ENCODE measurements around the gene SLC9A9.
A peak's percentile ranks its signal among the peaks of the same experiment; 100 is the strongest.

The SLC9A9 gene

DNA sequence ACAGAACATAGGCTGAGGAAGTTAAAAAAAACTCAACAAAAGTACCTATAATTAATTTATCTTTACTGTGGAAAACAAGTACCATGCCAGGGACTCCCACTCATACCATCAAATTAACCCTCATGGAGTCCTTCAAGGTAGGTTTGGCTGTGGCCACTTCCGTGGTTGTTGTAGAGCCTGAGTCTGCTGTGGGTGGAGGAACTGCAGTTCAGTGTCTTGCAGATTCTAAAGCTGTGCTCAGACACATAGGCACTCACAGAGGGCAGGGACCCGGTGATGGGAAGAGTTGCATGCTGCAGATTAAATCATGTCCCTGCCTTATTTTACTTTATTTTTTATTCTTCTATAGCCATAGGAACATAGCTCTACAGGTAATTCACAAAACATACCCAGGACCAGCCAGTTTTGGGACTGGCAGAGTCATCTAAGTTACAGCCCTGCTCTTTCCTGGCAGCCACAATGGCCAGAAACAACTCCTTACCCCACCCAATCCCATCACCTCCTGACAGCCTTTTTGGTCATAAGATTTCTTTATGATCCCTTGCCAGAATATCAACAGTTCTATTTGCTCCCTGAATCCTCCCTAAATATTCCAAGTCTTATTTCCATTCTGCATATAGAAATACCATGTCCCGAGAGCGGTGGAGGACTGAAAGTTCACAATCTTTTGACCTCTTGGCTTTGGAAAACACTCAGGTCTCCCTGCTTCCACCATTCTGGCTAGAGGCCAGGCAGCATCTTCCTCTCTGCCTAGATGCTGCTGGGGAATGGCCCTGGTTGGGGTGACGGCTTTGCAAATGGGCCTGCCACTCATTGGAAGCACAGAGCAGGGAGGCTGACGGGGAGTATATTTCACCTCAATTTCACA, 535.0 kb downstream of the SLC9A9 start:
- TF ChIP-seq, protein P1, sequence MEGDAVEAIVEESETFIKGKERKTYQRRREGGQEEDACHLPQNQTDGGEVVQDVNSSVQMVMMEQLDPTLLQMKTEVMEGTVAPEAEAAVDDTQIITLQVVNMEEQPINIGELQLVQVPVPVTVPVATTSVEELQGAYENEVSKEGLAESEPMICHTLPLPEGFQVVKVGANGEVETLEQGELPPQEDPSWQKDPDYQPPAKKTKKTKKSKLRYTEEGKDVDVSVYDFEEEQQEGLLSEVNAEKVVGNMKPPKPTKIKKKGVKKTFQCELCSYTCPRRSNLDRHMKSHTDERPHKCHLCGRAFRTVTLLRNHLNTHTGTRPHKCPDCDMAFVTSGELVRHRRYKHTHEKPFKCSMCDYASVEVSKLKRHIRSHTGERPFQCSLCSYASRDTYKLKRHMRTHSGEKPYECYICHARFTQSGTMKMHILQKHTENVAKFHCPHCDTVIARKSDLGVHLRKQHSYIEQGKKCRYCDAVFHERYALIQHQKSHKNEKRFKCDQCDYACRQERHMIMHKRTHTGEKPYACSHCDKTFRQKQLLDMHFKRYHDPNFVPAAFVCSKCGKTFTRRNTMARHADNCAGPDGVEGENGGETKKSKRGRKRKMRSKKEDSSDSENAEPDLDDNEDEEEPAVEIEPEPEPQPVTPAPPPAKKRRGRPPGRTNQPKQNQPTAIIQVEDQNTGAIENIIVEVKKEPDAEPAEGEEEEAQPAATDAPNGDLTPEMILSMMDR (IDR thresholded peaks at IDR 0.05): no peak
- H3K4me1 Mint-ChIP-seq: peaks cover 27% of the 10 kb centered on the region
- no peak for DNase-seq

GRCh38 chr3:143311096-143311495, 537.2 kb downstream of the SLC9A9 start:
- DNase-seq: no peak
- peaks cover 3% of the 10 kb centered on the region for H3K27me3 Mint-ChIP-seq (ENCODE audit: low read depth, poor library complexity)
- H3K4me3 Mint-ChIP-seq: no peak overlapping the region
- no peaks in the 10 kb centered on the region for H3K36me3 Mint-ChIP-seq (ENCODE audit: low read depth)
- peaks cover 33% of the 10 kb centered on the region for H3K4me1 Mint-ChIP-seq
- TF ChIP-seq, protein P1 (IDR thresholded peaks at IDR 0.05): no peak
- no peaks in the 10 kb centered on the region for H3K9me3 Mint-ChIP-seq
- H3K27ac Mint-ChIP-seq: no peak overlapping the region

More for the DNA sequence above, 535.0 kb downstream of the SLC9A9 start:
- Mint-ChIP-seq H3K4me3 (no peak overlapping the region), H3K27ac (no peak overlapping the region), H3K9me3 (no peaks in the 10 kb centered on the region), H3K27me3 (ENCODE audit: low read depth, poor library complexity) (peaks cover 3% of the 10 kb centered on the region), H3K36me3 (ENCODE audit: low read depth) (no peaks in the 10 kb centered on the region)

GRCh38 chr3:143309705-143310104, 538.6 kb downstream of the SLC9A9 start:
- H3K27me3 Mint-ChIP-seq (ENCODE audit: low read depth, poor library complexity): peaks cover 3% of the 10 kb centered on the region
- H3K27ac Mint-ChIP-seq: peak overlapping the region; percentile 67
- H3K4me1 Mint-ChIP-seq: peaks cover 33% of the 10 kb centered on the region
- H3K9me3 Mint-ChIP-seq: no peaks in the 10 kb centered on the region
- H3K4me3 Mint-ChIP-seq: no peak overlapping the region
- H3K36me3 Mint-ChIP-seq (ENCODE audit: low read depth): no peaks in the 10 kb centered on the region
- no peak for DNase-seq
- TF ChIP-seq, protein P1 (IDR thresholded peaks at IDR 0.05): no peak

DNA sequence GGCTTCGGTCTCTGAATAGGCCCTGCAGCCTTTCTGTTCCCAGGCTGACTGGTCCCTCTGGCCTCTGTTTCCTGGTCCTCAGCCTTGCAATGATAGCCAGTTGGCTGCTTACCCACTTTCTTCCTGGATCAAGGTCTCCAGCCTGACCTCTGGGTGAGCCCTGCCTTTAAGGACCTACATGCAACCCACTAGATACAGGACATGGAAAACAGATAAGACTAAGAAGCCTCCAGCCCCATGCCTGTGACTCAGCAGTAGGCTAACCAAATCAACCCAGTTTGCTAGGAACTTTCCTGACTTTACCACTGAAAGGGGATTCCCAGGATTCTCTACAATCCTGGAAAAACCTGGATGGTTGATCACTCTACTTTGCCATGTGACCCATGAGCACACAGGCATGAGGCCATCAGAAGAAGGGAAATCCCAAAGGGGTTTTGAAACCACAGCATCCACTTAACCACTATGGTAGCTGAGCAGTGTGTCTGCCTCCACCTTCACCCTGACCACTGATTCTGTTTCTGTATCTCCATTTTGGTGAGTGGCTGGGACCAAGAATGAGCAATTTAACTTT, 540.6 kb downstream of the SLC9A9 start:
- Mint-ChIP-seq H3K4me3 (no peak overlapping the region), H3K27me3 (ENCODE audit: low read depth, poor library complexity) (no peaks in the 10 kb centered on the region), H3K4me1 (peaks cover 34% of the 10 kb centered on the region), H3K27ac (no peak overlapping the region), H3K36me3 (ENCODE audit: low read depth) (no peaks in the 10 kb centered on the region), H3K9me3 (no peaks in the 10 kb centered on the region)
- TF ChIP-seq, protein P1 (IDR thresholded peaks at IDR 0.05): no peak
- DNase-seq: no peak

DNA sequence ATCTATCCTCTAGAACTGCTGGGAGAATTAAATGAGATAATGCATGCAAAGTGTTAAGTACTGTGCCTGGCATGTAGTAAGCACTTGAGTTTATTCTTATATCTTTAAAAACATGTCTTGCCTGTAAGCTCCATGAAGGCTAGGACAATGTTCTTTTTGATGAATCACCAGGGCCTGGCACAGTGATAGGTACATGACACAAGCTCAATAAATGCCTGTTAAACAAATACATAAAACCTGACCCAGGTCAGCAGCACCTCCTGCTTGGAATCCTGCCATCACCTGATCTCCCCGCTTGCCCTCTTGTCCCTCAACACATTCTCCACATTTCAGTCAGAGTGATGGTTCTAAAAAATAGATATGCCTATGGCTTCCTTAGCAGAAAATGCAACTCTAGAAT, 541.9 kb downstream of the SLC9A9 start:
- TF ChIP-seq, protein P1 (IDR thresholded peaks at IDR 0.05): no peak
- H3K27me3 Mint-ChIP-seq (ENCODE audit: low read depth, poor library complexity): no peaks in the 10 kb centered on the region
- H3K4me3 Mint-ChIP-seq: no peak overlapping the region
- peaks cover 40% of the 10 kb centered on the region for H3K4me1 Mint-ChIP-seq
- H3K36me3 Mint-ChIP-seq (ENCODE audit: low read depth): no peaks in the 10 kb centered on the region
- no peak overlapping the region for H3K27ac Mint-ChIP-seq
- no peak for DNase-seq
- no peaks in the 10 kb centered on the region for H3K9me3 Mint-ChIP-seq

Measured in nephron progenitor cell (in vitro differentiated cells).